ENCODE data around the gene AKT3. TPM values are rescaled to one million over a fixed set of nuclear protein-coding genes. Genes with fewer than 3 reads are reported as not detected.

Gene AKT3
- total RNA-seq, 1 donor from 2014 or later: 61.9 TPM

DNA sequence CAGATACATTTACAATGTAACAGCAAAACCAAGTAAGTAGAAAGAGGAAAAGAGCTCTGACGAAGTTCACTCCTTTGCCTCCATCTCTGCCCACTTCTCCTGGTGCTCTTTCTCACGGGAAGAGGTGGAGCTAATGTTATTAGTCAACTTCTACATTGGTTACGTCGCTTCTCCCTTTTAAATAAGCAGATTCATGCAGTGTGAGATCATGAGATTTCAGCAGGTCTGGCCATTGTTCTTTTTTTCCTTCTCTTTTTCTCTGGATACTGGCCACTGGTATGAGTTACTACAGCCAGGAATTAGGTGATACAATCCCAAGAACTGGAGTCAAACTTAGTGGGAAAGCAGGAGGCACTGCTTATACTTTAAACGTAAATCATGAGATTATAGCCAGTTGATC, 207.1 kb downstream of the AKT3 start:
- no peak for DNase-seq (ENCODE audit: extremely low spot score in 2 of 2)
- Histone ChIP-seq H3K4me3 (no peak overlapping the region), H3K27ac (no peak overlapping the region), H3K9me3 (peaks cover 3% of the 10 kb centered on the region), H3K36me3 (no peaks in the 10 kb centered on the region), H3K27me3 (no peaks in the 10 kb centered on the region), H3K4me1 (no peaks in the 10 kb centered on the region)
- no peak for TF ChIP-seq POLR2AphosphoS5 (IDR thresholded peaks at IDR 0.05; ENCODE audit: insufficient read depth in 1 of 2, low read depth in 1 of 2)
- TF ChIP-seq POLR2A (IDR thresholded peaks at IDR 0.05): no peak
- intact Hi-C loops (cut with DNase I): no loop called here

DNA sequence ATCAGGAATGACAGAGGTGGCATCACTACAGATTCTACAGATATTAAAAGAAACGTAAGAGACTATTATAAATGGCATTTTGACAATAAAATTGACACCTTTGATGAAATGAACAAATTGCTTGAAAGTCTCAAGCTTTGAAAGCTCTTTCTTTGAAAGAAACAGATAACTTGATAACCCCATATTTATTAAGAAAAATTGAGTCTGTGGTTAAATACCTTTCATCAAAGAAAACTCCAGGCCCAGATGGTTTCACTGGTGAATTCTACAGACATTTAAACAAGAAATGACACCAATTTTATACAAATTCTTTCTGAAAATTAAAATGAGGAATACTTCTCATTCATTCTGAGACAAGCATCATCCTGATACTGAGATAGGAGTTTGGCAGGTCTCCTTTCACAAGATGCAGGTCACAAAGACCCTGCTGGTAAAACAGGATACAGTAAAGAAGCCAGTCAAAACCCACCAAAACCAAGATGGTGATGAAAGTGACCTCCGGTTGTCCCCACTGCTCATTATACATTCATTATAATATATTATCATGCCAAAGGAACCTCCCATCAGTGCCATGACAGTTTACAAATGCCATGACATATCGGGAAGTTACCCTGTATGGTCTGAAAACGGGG, 210.9 kb downstream of the AKT3 start:
- Histone ChIP-seq H3K4me1 (no peaks in the 10 kb centered on the region), H3K27me3 (no peaks in the 10 kb centered on the region), H3K9me3 (peaks cover 3% of the 10 kb centered on the region), H3K27ac (no peak overlapping the region), H3K36me3 (no peaks in the 10 kb centered on the region), H3K4me3 (no peak overlapping the region)
- no peak for DNase-seq (ENCODE audit: extremely low spot score in 2 of 2)
- TF ChIP-seq POLR2AphosphoS5 (IDR thresholded peaks at IDR 0.05; ENCODE audit: insufficient read depth in 1 of 2, low read depth in 1 of 2): no peak
- TF ChIP-seq, protein P1, sequence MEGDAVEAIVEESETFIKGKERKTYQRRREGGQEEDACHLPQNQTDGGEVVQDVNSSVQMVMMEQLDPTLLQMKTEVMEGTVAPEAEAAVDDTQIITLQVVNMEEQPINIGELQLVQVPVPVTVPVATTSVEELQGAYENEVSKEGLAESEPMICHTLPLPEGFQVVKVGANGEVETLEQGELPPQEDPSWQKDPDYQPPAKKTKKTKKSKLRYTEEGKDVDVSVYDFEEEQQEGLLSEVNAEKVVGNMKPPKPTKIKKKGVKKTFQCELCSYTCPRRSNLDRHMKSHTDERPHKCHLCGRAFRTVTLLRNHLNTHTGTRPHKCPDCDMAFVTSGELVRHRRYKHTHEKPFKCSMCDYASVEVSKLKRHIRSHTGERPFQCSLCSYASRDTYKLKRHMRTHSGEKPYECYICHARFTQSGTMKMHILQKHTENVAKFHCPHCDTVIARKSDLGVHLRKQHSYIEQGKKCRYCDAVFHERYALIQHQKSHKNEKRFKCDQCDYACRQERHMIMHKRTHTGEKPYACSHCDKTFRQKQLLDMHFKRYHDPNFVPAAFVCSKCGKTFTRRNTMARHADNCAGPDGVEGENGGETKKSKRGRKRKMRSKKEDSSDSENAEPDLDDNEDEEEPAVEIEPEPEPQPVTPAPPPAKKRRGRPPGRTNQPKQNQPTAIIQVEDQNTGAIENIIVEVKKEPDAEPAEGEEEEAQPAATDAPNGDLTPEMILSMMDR (IDR thresholded peaks at IDR 0.05): no peak
- no peak for TF ChIP-seq POLR2A (IDR thresholded peaks at IDR 0.05)
- intact Hi-C loops (cut with DNase I): no loop called here

DNA sequence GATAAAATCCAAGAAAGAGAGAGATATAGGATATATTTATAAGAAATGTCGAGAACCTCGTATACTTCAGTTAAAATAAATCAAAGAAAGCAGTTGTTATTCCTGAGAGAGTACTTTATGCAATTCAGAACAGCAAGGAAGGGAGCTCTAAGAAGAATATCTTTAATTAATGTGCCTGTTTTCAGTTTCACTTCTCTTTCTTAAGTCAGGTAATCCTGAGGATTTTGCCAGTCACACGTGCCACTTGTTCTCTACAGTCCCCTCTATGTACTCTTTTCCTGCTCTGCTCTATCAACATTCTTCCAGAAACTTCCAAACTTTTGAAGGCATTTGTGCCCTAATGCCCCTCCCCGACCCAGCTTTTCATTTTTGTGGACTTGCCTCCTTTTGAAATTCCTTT, 211.9 kb downstream of the AKT3 start:
- Histone ChIP-seq H3K9me3 (peaks cover 3% of the 10 kb centered on the region), H3K4me1 (no peaks in the 10 kb centered on the region), H3K27me3 (no peaks in the 10 kb centered on the region), H3K27ac (no peak overlapping the region), H3K4me3 (no peak overlapping the region), H3K36me3 (no peaks in the 10 kb centered on the region)
- intact Hi-C loops (cut with DNase I): no loop called here
- TF ChIP-seq POLR2A (IDR thresholded peaks at IDR 0.05): no peak
- TF ChIP-seq, protein P1 (IDR thresholded peaks at IDR 0.05): no peak
- TF ChIP-seq POLR2AphosphoS5 (IDR thresholded peaks at IDR 0.05; ENCODE audit: insufficient read depth in 1 of 2, low read depth in 1 of 2): no peak
- DNase-seq (ENCODE audit: extremely low spot score in 2 of 2): no peak

DNA sequence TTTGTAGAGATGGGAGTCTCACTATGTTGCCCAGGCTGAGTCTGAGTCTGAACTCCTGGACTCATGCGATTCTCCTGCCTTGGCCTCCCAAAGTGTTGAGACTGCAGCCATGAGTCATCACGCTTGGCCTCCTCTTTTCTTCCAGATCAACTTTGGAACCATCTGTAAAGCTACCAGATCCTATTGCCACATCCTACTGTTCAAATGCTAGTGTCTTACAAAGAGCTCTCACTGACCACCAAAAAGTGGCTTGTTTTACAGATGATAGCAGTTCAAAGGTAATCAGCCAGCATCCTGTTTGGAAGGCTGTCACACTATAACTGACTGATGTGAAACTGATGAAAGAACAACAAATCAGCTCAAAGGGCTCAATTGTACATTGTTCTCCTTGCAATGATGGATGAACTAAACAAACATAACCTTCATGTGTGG, 221.6 kb downstream of the AKT3 start:
- no peak for DNase-seq (ENCODE audit: extremely low spot score in 2 of 2)
- Histone ChIP-seq H3K9me3 (no peaks in the 10 kb centered on the region), H3K27me3 (no peaks in the 10 kb centered on the region), H3K4me3 (no peak overlapping the region), H3K36me3 (peaks cover 0 to 2% of the 10 kb centered on the region in 2 donors), H3K27ac (no peak overlapping the region), H3K4me1 (no peaks in the 10 kb centered on the region)
- intact Hi-C loops (cut with DNase I): no loop called here
- TF ChIP-seq POLR2A (IDR thresholded peaks at IDR 0.05): no peak
- TF ChIP-seq POLR2AphosphoS5 (IDR thresholded peaks at IDR 0.05; ENCODE audit: insufficient read depth in 1 of 2, low read depth in 1 of 2): no peak
- TF ChIP-seq, protein P1 (IDR thresholded peaks at IDR 0.05): no peak

DNA sequence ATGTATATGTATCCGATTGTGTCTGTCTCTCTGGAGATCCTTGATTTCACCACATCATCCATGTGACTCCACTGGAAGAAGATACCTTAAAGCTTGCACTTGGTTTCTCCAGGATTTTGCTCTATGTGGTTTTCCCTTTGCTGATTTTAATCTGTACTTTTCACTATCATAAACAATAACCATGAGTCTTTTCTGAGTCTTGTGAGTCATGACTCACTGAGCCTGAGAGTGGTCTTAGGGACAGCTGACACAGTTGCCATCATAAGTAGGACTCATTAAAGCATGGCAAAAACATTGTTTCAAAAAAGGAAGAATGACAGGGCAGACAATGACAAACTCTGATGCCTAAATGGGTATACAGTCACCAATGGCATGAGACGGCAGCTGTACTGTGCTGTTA, 226.2 kb downstream of the AKT3 start:
- intact Hi-C loops (cut with DNase I): no loop called here
- TF ChIP-seq POLR2AphosphoS5 (IDR thresholded peaks at IDR 0.05; ENCODE audit: insufficient read depth in 1 of 2, low read depth in 1 of 2) (no peak), POLR2A (IDR thresholded peaks at IDR 0.05) (no peak)
- no peaks in the 10 kb centered on the region for H3K9me3 ChIP-seq
- DNase-seq (ENCODE audit: extremely low spot score in 2 of 2): no peak
- H3K4me3 ChIP-seq: no peak overlapping the region
- no peaks in the 10 kb centered on the region for H3K4me1 ChIP-seq
- H3K36me3 ChIP-seq: peaks cover 0 to 8% of the 10 kb centered on the region in 2 donors
- H3K27ac ChIP-seq: no peak overlapping the region
- no peaks in the 10 kb centered on the region for H3K27me3 ChIP-seq

DNA sequence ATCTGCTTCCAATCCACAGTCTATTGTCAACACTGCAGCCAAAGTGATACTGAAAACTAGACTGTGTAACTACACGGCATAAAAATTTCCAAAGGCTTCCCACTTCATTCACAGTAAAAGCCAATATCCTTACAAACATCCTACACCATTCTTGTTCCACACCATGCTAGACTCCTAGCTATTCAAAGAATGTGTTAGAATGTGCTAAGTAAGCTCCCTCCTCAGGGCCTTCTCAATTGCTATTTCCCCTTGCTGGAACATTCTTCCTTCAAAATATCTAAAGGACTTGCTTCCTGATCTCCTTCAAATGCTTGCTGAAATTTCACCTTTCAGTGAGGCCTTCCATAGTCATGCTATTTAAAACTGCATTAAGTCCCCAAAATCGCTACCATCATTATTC, 228.1 kb downstream of the AKT3 start:
- peaks cover 0 to 8% of the 10 kb centered on the region in 2 donors for H3K36me3 ChIP-seq
- no peak for DNase-seq (ENCODE audit: extremely low spot score in 2 of 2)
- H3K4me1 ChIP-seq: no peaks in the 10 kb centered on the region
- no peaks in the 10 kb centered on the region for H3K9me3 ChIP-seq
- H3K4me3 ChIP-seq: no peak overlapping the region
- no peaks in the 10 kb centered on the region for H3K27me3 ChIP-seq
- TF ChIP-seq, protein P1 (IDR thresholded peaks at IDR 0.05): no peak
- no peak for TF ChIP-seq POLR2A (IDR thresholded peaks at IDR 0.05)
- TF ChIP-seq POLR2AphosphoS5 (IDR thresholded peaks at IDR 0.05; ENCODE audit: insufficient read depth in 1 of 2, low read depth in 1 of 2): no peak
- intact Hi-C loops (cut with DNase I): no loop called here
- H3K27ac ChIP-seq: no peak overlapping the region

All from vagina (tissue), 2 donors.